ENCODE data around the gene RNF38.
"Not testable (repeated sequence)": the region's sequence is repeated elsewhere in the genome, so short reads cannot be mapped to it uniquely, and the experiment has no call there.

RNF38 gene

GRCh38 chr9:36332006-36332405 is 68.1 kb downstream of the RNF38 start:
- DNase-seq (ENCODE audit: low read depth), result no peak

- peak; percentile 16 for DNase-seq (ENCODE audit: low read depth)
Observed at GRCh38 chr9:36328798-36329411, 71.2 kb downstream of the RNF38 start.

DNA sequence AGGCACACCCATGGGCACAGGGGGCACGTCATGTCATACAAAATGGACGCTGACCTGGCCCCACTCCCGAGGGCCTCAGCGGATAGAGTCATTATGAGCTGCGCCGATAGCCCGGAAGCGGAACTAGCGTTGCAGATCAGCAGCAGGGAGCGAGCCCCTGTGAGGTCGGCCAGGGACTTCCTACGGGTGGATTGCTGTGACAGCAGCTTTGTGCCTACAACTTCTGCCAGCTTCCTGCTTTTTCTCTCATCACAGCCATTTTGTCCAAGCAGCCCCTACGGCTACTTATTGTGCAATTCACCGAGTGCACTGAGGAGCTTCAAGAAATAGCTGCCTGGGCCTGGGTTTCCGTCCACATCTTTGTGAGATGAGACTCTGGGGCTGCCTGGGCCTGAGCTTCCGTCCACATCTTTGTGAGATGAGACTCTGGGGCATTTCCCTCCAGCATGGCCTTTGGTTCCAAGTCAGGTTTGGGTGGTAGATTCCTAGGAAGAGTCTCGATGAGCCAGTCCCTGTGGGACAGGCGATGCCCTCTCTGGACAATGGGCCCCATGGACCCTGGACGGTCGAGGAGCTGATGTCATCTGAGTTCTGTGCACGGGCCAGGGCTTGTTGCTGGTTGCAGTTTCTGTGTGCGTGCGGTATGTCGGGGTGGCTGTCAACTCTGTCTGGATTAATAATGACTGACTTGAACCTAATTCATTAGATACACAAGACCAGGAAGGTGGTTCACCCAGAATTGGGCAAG is 74.8 kb downstream of the RNF38 start:
- DNase-seq (ENCODE audit: low read depth), result no peak

- DNase-seq (ENCODE audit: low read depth), result no peak
Observed at GRCh38 chr9:36323926-36324325, 76.1 kb downstream of the RNF38 start.

- no peak for DNase-seq (ENCODE audit: low read depth)
Observed at GRCh38 chr9:36322462-36322861, 77.6 kb downstream of the RNF38 start.

GRCh38 chr9:36321903-36322302 is 78.2 kb downstream of the RNF38 start:
- not testable (repeated sequence) for DNase-seq (ENCODE audit: low read depth)

GRCh38 chr9:36320466-36320865 is 79.6 kb downstream of the RNF38 start:
- DNase-seq (ENCODE audit: low read depth), result no peak

DNA sequence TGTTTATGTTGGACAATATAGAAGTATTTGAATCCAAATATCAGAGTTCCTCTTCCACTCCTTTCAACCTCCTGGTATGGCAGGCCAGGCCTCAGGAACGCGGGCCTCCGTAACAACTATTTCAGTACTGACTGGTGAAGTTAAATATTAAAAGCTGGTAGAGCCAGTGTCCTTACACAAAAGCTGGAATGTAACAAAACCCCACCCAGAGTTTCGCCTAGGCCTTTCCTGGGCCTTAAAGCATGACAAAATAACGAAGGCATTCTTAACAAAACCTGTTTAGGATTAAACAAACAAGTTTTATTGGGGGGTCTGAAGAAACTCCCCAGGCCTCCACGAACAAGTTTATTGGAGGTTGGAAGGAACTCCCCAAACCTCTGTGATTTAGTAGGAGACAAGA is 80.3 kb downstream of the RNF38 start:
- DNase-seq (ENCODE audit: low read depth), result no peak

DNA sequence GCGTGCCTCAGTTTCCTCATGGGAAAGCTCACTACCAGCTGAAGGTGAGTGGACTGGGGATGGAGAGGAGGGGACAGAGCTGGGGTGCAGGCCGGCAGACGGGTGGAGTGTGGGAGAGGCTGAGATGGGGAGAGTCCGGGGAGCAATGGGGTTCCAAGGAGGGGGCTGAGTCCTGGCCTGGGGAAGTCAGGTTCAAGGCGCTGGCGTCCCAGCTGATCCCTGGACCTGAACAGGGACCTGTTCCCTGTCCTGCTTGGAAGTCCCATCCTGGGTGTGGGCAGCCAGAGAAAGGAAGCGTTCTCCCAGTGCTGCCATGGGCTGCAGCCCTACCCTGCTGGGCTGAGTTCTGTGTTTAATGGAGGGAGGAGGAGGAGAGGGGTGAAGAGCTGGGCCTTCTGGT is 80.9 kb downstream of the RNF38 start:
- DNase-seq (ENCODE audit: low read depth), result no peak

GRCh38 chr9:36318212-36318802 is 81.8 kb downstream of the RNF38 start:
- no peak for DNase-seq (ENCODE audit: low read depth)

DNA sequence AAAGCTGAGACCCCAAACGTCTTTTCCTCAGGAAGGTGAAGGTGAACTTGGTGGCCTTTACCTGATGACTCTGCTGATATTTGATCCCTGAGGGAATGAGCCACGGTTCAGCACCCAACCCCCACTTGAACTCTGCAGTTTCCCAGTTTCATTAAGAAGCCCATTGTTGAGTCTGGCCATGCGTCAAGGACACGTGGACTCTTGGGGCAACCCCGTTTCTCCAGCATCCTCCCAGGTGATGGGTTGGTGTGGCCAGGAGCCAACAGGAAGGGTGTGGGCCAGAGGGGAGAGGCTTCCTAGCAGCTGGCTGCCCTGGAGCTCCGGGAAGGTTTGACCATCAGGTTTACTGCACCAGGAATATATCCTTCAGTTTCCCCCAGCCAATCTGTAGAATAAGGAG is 82.3 kb downstream of the RNF38 start:
- DNase-seq (ENCODE audit: low read depth), result no peak

DNA sequence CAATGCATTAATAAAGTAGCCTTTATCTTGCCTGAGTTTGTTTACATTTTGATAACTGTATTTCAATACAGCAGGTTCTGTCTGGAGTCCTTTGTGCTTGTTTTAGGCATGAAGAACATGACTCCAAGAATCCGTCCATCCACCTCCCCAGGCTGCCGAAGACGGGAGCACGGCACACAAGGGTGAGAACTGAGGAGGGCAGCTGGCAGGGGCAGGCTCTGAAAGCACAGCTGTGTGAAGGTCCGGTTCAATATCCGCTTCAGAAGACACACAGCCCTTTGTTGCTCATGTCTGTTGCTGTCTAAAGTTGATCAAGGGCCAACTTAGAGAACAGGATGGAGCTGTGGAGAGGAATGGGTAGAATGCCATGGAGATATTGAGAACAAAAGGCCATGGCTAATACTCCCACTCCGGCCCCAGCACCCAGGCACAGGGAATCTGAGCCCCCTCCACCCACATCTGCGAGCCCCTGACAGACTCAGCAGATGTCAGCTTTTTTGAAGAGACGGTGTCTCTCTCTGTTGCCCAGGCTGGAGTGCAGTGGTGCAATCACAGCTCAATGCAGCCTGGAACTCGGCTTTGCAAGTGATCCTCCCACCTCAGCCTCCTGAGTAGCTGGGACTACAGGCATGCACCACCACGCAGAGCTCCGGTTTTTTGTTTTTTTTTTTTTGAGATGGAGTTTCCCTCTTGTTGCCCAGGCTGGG is 83.3 kb downstream of the RNF38 start:
- DNase-seq (ENCODE audit: low read depth), result no peak

DNA sequence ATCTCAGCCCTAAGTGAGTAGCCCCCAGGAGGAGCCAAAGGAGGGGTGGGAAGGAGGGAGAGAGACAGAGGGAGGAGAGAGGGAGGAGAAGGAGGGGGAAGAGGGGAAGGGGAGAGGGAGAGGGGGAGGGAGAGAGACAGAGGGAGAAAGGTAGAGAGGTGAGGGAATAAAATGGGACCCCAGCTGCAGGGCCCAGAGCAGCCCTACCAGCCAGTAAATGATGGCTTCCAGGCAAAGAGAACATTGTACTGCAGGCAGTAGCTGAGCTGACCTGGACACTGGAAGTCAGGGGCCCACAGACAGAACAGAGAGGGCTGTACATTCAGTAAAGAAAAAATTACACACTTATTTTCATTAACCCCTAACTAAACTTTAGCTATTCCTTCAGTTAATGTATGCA is 84.0 kb downstream of the RNF38 start:
- DNase-seq (ENCODE audit: low read depth), result no peak

DNA sequence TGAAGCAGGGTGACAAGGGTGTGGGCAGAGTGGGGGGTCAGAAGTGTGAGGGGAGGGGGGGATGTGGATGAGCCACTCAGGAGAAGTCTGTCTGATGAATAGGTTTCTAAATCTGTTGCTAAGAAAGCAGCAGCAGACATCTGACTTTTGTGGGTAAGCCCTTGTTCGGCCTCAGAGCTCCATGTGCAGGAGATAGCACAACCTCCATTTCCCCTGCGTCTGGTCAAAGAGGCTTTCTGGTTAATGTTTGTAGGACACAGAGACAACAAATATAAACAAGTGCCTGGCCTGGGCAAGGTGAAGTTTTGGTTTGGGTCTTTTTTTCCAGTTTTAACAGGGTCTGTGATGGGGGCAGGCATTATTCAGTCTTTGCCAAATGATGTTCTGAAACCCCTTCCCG is 84.8 kb downstream of the RNF38 start:
- no peak for DNase-seq (ENCODE audit: low read depth)

DNA sequence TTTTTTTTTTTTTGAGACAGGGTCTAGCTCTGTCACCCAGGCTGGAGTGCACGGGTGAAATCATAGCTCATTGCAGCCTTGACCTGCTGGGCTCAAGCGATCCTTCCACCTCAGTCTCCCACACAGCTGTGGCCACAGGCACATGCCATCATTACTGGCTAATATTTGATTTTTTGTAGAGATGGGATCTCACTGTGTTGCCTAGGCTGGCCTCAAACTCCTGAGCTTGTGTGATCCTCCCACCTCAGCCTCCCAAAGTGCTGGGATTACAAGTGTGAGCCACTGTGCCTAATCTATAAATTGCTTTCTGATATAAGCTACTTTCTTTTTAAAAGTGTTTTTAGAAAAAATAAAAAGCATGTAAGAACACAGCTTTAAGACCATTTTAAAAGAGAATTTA is 85.3 kb downstream of the RNF38 start:
- no peak for DNase-seq (ENCODE audit: low read depth)

- no peak for DNase-seq (ENCODE audit: low read depth)
Observed at GRCh38 chr9:36306471-36307306, 93.4 kb downstream of the RNF38 start.

DNA sequence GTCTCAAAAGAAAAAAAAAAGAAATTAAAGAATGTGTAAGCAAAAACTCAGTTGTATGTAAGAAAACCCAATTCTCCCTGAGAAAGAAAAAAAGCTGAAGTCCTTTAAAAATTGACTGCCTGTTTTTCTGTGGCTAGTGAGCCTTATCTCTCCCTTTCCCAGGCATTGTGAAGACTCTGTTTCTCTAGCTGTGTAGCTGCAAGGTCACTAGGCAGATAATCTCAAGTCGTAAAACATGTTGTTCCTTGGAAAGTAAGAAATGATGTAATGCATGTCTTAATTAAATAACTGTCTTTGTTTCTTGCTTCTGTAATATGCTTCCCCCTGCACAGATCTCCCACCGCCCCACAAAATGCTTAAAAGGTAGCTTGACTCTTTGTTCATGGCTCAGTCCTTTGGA is 95.7 kb downstream of the RNF38 start:
- DNase-seq (ENCODE audit: low read depth), result not testable (repeated sequence)

DNA sequence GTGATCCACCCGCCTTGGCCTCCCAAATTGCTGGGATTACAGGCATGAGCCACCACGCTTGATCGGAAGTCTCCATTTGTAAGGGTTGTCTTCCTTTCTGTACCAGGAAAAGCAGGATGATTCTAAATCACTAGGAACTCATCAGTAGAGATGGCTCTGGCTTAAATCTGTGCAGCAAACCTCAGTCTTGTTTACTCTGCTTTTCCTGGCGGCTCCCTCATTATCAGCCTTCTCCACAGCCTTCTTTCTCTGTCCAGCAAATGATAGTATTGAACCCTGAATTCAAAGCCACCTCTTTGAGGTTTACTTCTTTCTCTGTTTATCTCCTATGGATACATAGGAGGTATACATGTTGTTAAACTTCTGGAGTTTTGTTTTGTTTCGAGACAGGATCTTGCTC is 98.8 kb downstream of the RNF38 start:
- no peak for DNase-seq (ENCODE audit: low read depth)

DNA sequence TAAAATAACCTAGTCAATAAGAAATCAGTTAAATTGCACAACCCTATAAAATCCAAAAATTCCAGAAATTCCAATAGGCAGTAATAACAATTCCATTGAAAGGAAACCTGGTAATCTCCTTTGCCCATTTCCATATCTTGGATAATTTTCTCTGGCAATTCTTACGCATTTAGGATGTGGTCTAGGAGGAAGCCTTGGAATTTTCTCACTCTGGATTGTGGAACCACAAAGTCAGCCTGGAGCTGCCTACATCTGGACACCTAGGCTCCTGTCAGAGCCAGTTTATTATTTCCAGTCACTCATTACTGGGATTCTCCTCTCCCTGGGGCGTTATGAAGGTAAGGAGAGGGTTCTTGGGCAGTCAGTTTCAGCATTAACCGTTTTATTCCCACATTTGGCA is 101.5 kb downstream of the RNF38 start:
- no peak for DNase-seq (ENCODE audit: low read depth)

DNA sequence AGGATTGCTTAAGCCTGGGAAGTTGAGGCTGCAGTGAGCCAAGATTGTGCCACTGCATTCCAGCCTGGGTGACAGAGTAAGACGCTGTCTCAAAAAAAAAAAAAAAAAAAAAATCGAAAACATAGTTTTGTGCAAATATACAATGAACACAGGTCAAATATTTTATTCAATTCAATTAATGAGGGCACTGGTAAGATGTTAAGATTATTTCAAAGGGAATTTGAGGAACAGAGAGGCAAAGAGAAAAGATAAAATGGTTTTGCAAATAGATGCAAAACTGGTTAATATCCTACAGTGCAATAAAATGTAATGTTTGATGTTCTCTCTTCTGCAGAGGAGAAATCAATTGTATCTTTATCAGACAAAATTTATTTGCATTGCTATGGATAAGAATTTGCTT is 102.3 kb downstream of the RNF38 start:
- no peak for DNase-seq (ENCODE audit: low read depth)

GRCh38 chr9:36294996-36295395 is 105.1 kb downstream of the RNF38 start:
- DNase-seq (ENCODE audit: low read depth), result not testable (repeated sequence)

- DNase-seq (ENCODE audit: low read depth), result no peak
Observed at GRCh38 chr9:36293918-36294317, 106.2 kb downstream of the RNF38 start.

Data from stimulated activated CD8-positive, alpha-beta memory T cell treated with anti-CD3 and anti-CD28 coated beads, Interleukin-15, amount 100 ng/mL, for 1 hour (primary cell).